ENCODE results near the gene ZNF81. TPM values are rescaled to one million over a fixed set of nuclear protein-coding genes. Genes with fewer than 3 reads are reported as not detected.
"Not testable (repeated sequence)": the region's sequence is repeated elsewhere in the genome, so short reads cannot be mapped to it uniquely, and the experiment has no call there.

The ZNF81 gene
- total and polyA plus RNA-seq, 4 donors = 0.74 to 5.4 (median 2.0) TPM

- TF ChIP-seq TAF1 (conservative IDR thresholded peaks at IDR 0.05) (no peak), FOXA2 (IDR thresholded peaks at IDR 0.05) (no peak), GABPA (IDR thresholded peaks at IDR 0.05 in 1 of 2, conservative IDR thresholded peaks at IDR 0.05 in 1 of 2) (no peak), YY1 (IDR thresholded peaks at IDR 0.05) (no peak), HNF4G (IDR thresholded peaks at IDR 0.05) (no peak)
- TF ChIP-seq, protein P1, sequence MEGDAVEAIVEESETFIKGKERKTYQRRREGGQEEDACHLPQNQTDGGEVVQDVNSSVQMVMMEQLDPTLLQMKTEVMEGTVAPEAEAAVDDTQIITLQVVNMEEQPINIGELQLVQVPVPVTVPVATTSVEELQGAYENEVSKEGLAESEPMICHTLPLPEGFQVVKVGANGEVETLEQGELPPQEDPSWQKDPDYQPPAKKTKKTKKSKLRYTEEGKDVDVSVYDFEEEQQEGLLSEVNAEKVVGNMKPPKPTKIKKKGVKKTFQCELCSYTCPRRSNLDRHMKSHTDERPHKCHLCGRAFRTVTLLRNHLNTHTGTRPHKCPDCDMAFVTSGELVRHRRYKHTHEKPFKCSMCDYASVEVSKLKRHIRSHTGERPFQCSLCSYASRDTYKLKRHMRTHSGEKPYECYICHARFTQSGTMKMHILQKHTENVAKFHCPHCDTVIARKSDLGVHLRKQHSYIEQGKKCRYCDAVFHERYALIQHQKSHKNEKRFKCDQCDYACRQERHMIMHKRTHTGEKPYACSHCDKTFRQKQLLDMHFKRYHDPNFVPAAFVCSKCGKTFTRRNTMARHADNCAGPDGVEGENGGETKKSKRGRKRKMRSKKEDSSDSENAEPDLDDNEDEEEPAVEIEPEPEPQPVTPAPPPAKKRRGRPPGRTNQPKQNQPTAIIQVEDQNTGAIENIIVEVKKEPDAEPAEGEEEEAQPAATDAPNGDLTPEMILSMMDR (IDR thresholded peaks at IDR 0.05; ENCODE audit: low read depth, low read length, missing input control) = no peak
- TF ChIP-seq, protein P2, sequence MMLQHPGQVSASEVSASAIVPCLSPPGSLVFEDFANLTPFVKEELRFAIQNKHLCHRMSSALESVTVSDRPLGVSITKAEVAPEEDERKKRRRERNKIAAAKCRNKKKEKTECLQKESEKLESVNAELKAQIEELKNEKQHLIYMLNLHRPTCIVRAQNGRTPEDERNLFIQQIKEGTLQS (IDR thresholded peaks at IDR 0.05) = no peak
Measured at GRCh38 chrX:47940448-47940847, 103.7 kb downstream of the ZNF81 start (continued).

- no peaks in the 10 kb centered on the region for H3K27me3 ChIP-seq (ENCODE audit: control insufficient read depth in 4 of 4, insufficient read depth in 4 of 4, low read length in 3 of 4)
- TF ChIP-seq HNF4G (IDR thresholded peaks at IDR 0.05) (no peak), EGR1 (IDR thresholded peaks at IDR 0.05; ENCODE audit: low read depth in 2 of 2) (no peak), RXRA (IDR thresholded peaks at IDR 0.05) (no peak), SP1 (IDR thresholded peaks at IDR 0.05) (no peak), GABPA (IDR thresholded peaks at IDR 0.05 in 1 of 2, conservative IDR thresholded peaks at IDR 0.05 in 1 of 2) (no peak), ZBTB33 (IDR thresholded peaks at IDR 0.05) (no peak), NR2F2 (IDR thresholded peaks at IDR 0.05) (no peak), YY1 (IDR thresholded peaks at IDR 0.05) (no peak), JUND (IDR thresholded peaks at IDR 0.05) (no peak), RAD21 (IDR thresholded peaks at IDR 0.05) (no peak), FOXA1 (IDR thresholded peaks at IDR 0.05) (no peak), FOXA2 (IDR thresholded peaks at IDR 0.05) (no peak), MAX (IDR thresholded peaks at IDR 0.05) (no peak), HNF4A (conservative IDR thresholded peaks at IDR 0.05) (no peak), TAF1 (conservative IDR thresholded peaks at IDR 0.05) (no peak)
- TF ChIP-seq, protein P2 (IDR thresholded peaks at IDR 0.05) = no peak
- TF ChIP-seq, protein P3, sequence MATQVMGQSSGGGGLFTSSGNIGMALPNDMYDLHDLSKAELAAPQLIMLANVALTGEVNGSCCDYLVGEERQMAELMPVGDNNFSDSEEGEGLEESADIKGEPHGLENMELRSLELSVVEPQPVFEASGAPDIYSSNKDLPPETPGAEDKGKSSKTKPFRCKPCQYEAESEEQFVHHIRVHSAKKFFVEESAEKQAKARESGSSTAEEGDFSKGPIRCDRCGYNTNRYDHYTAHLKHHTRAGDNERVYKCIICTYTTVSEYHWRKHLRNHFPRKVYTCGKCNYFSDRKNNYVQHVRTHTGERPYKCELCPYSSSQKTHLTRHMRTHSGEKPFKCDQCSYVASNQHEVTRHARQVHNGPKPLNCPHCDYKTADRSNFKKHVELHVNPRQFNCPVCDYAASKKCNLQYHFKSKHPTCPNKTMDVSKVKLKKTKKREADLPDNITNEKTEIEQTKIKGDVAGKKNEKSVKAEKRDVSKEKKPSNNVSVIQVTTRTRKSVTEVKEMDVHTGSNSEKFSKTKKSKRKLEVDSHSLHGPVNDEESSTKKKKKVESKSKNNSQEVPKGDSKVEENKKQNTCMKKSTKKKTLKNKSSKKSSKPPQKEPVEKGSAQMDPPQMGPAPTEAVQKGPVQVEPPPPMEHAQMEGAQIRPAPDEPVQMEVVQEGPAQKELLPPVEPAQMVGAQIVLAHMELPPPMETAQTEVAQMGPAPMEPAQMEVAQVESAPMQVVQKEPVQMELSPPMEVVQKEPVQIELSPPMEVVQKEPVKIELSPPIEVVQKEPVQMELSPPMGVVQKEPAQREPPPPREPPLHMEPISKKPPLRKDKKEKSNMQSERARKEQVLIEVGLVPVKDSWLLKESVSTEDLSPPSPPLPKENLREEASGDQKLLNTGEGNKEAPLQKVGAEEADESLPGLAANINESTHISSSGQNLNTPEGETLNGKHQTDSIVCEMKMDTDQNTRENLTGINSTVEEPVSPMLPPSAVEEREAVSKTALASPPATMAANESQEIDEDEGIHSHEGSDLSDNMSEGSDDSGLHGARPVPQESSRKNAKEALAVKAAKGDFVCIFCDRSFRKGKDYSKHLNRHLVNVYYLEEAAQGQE (IDR thresholded peaks at IDR 0.05) = no peak
- TF ChIP-seq, protein P1 (IDR thresholded peaks at IDR 0.05; ENCODE audit: low read depth, low read length, missing input control) = no peak
- no peak overlapping the region for H3K27ac ChIP-seq (ENCODE audit: low read depth in 1 of 2, low read length in 2 of 2)
- no peak overlapping the region for H3K9ac ChIP-seq (ENCODE audit: low read depth in 1 of 2, low read length in 2 of 2)
- no peaks in the 10 kb centered on the region for H3K4me1 ChIP-seq (ENCODE audit: control insufficient read depth in 4 of 4, insufficient read depth in 4 of 4, low read length in 3 of 4)
- H3K36me3 ChIP-seq (ENCODE audit: control insufficient read depth in 4 of 4, insufficient read depth in 3 of 4, low read depth in 1 of 4, low read length in 3 of 4) = no peaks in the 10 kb centered on the region
- H3K9me3 ChIP-seq (ENCODE audit: control insufficient read depth in 4 of 4, low read length in 3 of 4) = peaks cover 0 to 11% (median 2%) of the 10 kb centered on the region in 4 donors
- no peak for DNase-seq (ENCODE audit: low spot score)
- WGBS = 80% methylated on average over 4 of the region's 4 CpGs
- H3K4me3 ChIP-seq (ENCODE audit: low read depth in 1 of 3, low read length in 3 of 3) = no peak overlapping the region
Measured at GRCh38 chrX:47941423-47941822, 104.7 kb downstream of the ZNF81 start.

DNA sequence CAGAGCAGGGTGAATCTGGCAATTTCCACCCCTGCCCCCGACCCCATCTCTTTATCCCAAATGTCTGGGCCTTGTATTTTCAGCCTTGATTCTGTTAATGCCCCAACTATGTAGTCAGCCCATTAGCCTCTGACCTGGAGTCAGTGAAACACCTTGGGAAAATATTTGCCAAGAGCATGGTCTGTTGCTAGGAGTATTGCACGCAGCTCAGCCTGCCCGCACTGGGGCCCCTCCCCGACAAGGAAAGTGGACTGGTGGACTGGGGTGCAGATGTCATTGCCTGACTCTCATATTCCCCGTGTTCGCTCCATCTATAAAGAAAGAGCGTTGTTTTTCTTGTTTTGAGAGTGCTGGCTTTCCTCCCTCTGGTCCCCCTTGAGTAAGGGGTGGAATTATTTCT, 118.6 kb downstream of the ZNF81 start:
- not testable (repeated sequence) for H3K36me3 ChIP-seq (ENCODE audit: control insufficient read depth in 4 of 4, insufficient read depth in 3 of 4, low read depth in 1 of 4, low read length in 3 of 4); DNase-seq (ENCODE audit: low spot score); H3K27me3 ChIP-seq (ENCODE audit: control insufficient read depth in 4 of 4, insufficient read depth in 4 of 4, low read length in 3 of 4); H3K27ac ChIP-seq (ENCODE audit: low read depth in 1 of 2, low read length in 2 of 2); H3K9ac ChIP-seq (ENCODE audit: low read depth in 1 of 2, low read length in 2 of 2); H3K4me3 ChIP-seq (ENCODE audit: low read depth in 1 of 3, low read length in 3 of 3); H3K4me1 ChIP-seq (ENCODE audit: control insufficient read depth in 4 of 4, insufficient read depth in 4 of 4, low read length in 3 of 4)
- 53% methylated on average over 7 of the region's 7 CpGs for WGBS
- H3K9me3 ChIP-seq (ENCODE audit: control insufficient read depth in 4 of 4, low read length in 3 of 4) = peaks cover 0 to 18% (median 6%) of the 10 kb centered on the region in 4 donors
